Mesothelial cell of epicardium (in vitro differentiated cells): Measurements from ENCODE around the gene OR8B8. TPM values are rescaled to one million over a fixed set of nuclear protein-coding genes. Genes with fewer than 3 reads are reported as not detected.
"Not testable (repeated sequence)": the region's sequence is repeated elsewhere in the genome, so short reads cannot be mapped to it uniquely, and the experiment has no call there.

Source experiments
- DNase-seq, 2 experiments: peaks; one replicate each; pipeline ENCODE4 v3.0.0; 2021; ENCODE audit warnings: low spot score in 2 of 2; ENCODE audit not compliant: unreplicated experiment in 2 of 2
- H3K27ac Mint-ChIP-seq: 2 replicates; pipeline ENCODE4 v1.8.0; 2021; ENCODE audit warnings: mixed read lengths
- H3K27me3 Mint-ChIP-seq: 2 replicates; pipeline ENCODE4 v1.8.0; 2021; ENCODE audit warnings: low read depth, mixed read lengths
- H3K36me3 Mint-ChIP-seq: 2 replicates; pipeline ENCODE4 v1.8.0; 2021; ENCODE audit warnings: mixed read lengths
- H3K4me1 Mint-ChIP-seq: 2 replicates; pipeline ENCODE4 v1.8.0; 2021; ENCODE audit warnings: mixed read lengths
- H3K4me3 Mint-ChIP-seq: 2 replicates; pipeline ENCODE4 v1.8.0; 2021; ENCODE audit warnings: mild to moderate bottlenecking, moderate library complexity, mixed read lengths
- H3K9me3 Mint-ChIP-seq: 2 replicates; pipeline ENCODE4 v1.8.0; 2021; ENCODE audit warnings: mixed read lengths
- total RNA-seq: library from RNA; stranded (reverse); gene quantifications from 3 replicates; pipeline ENCODE4 v1.2.1, GENCODE V29; 2021
- TF ChIP-seq, protein P1 (sequence below): fragments of 200-600 bp; sonication (generic); IDR thresholded peaks from one replicate; pipeline ENCODE4 v1.5.0; 2021; ENCODE audit warnings: antibody characterized with exemption; ENCODE audit not compliant: unreplicated experiment

Gene OR8B8
- total RNA-seq, 1 donor from 2014 or later = not detected

DNA sequence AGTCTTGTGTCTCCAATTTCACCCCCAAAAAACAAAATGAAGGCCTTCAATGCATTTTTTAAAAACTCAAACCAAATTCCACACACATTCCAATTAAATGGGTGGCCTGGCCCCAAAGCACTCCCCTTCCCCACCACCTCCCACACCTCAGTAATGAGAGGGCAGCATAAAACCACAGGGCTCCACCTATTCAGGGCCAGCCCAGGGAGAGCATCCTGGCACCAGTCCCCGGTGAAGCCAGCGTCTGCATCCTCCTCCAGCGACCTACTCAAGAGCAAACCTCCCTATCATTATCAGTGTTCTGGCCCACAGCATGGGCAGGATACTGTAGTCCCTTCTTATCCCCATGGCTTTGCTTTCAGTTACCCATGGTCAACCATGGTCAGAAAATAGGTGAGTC is 17.8 kb upstream of the OR8B8 start:
- Mint-ChIP-seq H3K27me3 (peaks cover 48% of the 10 kb centered on the region), H3K4me3 (no peak overlapping the region), H3K4me1 (no peaks in the 10 kb centered on the region), H3K27ac (no peak overlapping the region), H3K36me3 (no peaks in the 10 kb centered on the region), H3K9me3 (peaks cover 6% of the 10 kb centered on the region)
- DNase-seq = no peak
- TF ChIP-seq, protein P1, sequence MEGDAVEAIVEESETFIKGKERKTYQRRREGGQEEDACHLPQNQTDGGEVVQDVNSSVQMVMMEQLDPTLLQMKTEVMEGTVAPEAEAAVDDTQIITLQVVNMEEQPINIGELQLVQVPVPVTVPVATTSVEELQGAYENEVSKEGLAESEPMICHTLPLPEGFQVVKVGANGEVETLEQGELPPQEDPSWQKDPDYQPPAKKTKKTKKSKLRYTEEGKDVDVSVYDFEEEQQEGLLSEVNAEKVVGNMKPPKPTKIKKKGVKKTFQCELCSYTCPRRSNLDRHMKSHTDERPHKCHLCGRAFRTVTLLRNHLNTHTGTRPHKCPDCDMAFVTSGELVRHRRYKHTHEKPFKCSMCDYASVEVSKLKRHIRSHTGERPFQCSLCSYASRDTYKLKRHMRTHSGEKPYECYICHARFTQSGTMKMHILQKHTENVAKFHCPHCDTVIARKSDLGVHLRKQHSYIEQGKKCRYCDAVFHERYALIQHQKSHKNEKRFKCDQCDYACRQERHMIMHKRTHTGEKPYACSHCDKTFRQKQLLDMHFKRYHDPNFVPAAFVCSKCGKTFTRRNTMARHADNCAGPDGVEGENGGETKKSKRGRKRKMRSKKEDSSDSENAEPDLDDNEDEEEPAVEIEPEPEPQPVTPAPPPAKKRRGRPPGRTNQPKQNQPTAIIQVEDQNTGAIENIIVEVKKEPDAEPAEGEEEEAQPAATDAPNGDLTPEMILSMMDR = no peak

DNA sequence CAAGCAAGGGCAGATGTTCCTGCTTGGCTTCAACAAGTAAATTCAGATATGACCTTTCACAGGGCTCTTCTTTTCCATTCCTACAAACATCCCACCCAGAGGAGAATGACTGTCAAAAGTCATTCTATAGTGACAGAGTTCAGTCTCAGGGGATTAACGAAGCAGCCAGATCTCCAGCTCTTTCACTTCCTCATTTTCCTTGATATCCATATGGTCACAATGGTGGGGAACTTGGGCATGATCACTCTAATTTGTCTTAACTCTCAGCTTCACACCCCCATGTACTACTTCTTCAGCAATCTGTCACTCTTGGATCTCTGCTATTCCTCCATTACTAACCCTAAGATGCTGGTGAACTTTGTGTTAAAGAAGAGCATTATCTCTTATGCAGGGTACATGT is 15.0 kb upstream of the OR8B8 start:
- H3K4me1 Mint-ChIP-seq = no peaks in the 10 kb centered on the region
- no peak overlapping the region for H3K27ac Mint-ChIP-seq
- no peak for DNase-seq
- H3K27me3 Mint-ChIP-seq = peaks cover 25% of the 10 kb centered on the region
- no peak overlapping the region for H3K4me3 Mint-ChIP-seq
- TF ChIP-seq, protein P1 = no peak
- H3K36me3 Mint-ChIP-seq = no peaks in the 10 kb centered on the region
- H3K9me3 Mint-ChIP-seq = peaks cover 6% of the 10 kb centered on the region

DNA sequence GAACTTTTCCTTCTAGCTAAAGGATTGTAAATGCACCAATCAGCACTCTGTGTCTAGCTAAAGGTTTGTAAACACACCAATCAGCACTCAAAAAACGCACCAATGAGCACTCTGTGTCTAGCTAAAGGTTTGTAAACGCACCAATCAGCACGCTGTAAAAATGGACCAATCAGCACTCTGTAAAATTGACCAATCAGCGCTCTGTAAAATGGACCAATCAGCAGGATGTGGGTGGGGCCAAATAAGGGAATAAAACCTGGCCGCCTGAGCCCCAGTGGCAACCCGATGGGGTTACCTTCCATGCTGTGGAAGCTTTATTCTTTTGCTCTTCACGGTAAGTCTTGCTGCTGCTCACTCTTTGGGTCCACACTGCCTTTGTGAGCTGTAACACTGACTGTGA is 13.9 kb upstream of the OR8B8 start:
- H3K9me3 Mint-ChIP-seq, H3K4me3 Mint-ChIP-seq, H3K27ac Mint-ChIP-seq, DNase-seq, H3K4me1 Mint-ChIP-seq, H3K36me3 Mint-ChIP-seq: not testable (repeated sequence)
- peaks cover 19% of the 10 kb centered on the region for H3K27me3 Mint-ChIP-seq

DNA sequence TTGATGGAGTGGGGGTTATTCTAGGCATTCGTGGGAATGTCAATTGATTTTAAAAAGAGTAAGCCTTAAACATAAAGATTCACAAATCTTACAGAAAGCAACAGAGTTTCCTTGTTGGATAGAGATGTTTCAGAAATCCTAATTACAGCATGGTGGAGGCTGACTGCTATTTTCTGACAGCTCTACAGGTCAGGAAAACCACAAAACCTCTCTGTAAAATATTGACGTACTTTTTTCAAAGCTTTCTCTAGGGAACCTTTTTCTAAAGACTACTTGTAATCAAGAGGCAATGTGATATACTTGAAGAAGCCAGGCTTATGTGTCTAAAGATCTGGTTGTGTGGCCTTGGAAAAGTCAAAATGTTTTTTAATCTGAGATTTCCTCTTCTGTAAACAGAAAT is 9.1 kb upstream of the OR8B8 start:
- TF ChIP-seq, protein P1 = no peak
- Mint-ChIP-seq H3K4me3 (no peak overlapping the region), H3K36me3 (no peaks in the 10 kb centered on the region), H3K27ac (no peak overlapping the region), H3K9me3 (peaks cover 28% of the 10 kb centered on the region), H3K27me3 (peaks cover 10% of the 10 kb centered on the region), H3K4me1 (no peaks in the 10 kb centered on the region)
- DNase-seq = no peak

DNA sequence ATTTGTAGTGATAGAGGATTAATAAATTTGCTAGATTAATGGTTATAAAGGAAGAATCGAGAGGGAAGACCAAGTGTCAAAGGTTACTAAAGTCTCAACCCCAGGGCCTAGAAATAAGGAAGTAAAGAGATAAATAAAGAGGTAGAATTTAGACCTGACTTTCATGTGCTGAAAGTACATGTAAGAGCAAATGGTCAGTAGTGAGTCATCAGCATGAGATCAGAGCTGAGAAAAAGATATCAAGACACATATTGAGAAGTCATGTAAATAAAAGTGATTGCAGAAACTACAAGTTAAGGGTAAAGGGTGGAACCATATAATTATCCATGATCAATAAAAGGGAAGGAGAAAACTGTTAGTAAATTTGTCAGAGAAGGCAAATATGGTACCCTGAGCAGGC is 1.4 kb upstream of the OR8B8 start:
- peaks cover 15% of the 10 kb centered on the region for H3K27me3 Mint-ChIP-seq
- DNase-seq = no peak
- H3K4me1 Mint-ChIP-seq = no peaks in the 10 kb centered on the region
- H3K27ac Mint-ChIP-seq = no peak overlapping the region
- H3K36me3 Mint-ChIP-seq = no peaks in the 10 kb centered on the region
- TF ChIP-seq, protein P1 = no peak
- no peak overlapping the region for H3K4me3 Mint-ChIP-seq
- peaks cover 21% of the 10 kb centered on the region for H3K9me3 Mint-ChIP-seq

DNA sequence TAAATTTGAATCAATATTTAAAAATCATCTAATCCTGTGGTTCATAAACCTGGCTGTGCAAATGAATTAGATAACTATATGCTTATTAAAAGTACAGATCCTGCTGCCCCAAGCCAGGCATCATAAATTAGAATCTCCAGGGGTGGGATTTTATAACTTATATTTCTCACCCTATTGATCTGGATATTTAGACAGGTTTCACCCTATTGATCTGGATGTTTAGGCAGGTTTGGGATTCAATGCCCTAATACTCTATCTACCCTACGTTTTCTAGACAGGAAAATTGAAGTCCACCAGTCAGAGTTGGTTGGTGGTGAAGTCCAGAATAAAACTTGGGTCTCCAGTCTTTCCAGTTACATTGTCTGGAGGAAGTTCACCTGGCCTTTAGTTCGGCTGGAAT is 2.6 kb downstream of the OR8B8 start:
- TF ChIP-seq, protein P1 = no peak
- DNase-seq = no peak
- H3K9me3 Mint-ChIP-seq = no peaks in the 10 kb centered on the region
- H3K36me3 Mint-ChIP-seq = no peaks in the 10 kb centered on the region
- H3K27ac Mint-ChIP-seq = no peak overlapping the region
- H3K4me1 Mint-ChIP-seq = no peaks in the 10 kb centered on the region
- H3K27me3 Mint-ChIP-seq = peaks cover 32% of the 10 kb centered on the region
- H3K4me3 Mint-ChIP-seq = no peak overlapping the region
